GM10266 (cell line): ENCODE results near the gene FLNC.
A peak's percentile ranks its signal among the peaks of the same experiment; 100 is the strongest.

Source experiments
- DNase-seq: peaks from one replicate; pipeline ENCODE4 v3.0.0; 2012; ENCODE audit errors: extremely low spot score
- CTCF ChIP-seq: IDR thresholded peaks from 2 replicates; pipeline ENCODE4 v1.5.1; 2012; ENCODE audit warnings: mild to moderate bottlenecking, low read depth; ENCODE audit not compliant: control insufficient read depth, insufficient read depth; ENCODE audit errors: missing control alignments

The FLNC gene

GRCh38 chr7:128838109-128838779 lies 8.0 kb downstream of the FLNC start:
- DNase-seq: no peak

DNA sequence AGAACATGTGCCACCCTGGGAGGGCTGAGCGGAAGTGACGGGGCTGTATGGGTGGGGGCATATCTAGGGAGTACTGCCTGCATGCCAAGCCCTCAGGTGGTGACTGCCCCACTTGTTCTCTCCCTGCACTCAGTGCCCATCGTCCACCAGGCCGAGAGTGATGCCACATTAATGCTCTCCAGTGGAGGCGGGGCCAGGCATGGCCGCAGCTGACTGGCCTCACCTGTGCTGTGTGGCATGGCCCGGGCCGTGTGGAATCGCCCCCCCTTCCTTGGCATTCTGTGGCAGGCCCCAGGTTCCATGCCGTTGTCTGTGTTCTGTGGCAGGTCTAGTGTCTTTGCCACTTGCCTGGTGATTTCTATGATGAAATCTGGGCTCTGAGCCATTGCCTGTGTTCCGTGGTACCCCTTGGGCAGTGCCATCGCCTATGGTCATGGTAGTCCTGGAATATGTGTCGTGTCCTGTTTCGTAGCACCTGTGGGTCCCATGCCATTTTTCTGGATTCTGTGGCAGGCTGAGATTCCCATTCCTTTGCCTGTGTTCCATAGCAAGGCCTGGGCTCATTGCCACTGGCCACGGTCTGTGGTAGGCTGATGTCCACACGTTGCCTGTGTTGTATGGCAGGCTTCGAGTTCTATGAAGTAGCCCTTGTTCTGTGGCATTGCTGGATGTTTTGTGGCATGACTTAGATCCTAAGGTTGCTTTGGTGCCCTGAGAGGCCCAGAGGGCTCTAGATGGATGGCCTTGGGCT lies 8.9 kb downstream of the FLNC start:
- no peak for DNase-seq
- no peak for TF ChIP-seq CTCF

More at GRCh38 chr7:128838109-128838779, 8.0 kb downstream of the FLNC start:
- no peak for TF ChIP-seq CTCF

DNA sequence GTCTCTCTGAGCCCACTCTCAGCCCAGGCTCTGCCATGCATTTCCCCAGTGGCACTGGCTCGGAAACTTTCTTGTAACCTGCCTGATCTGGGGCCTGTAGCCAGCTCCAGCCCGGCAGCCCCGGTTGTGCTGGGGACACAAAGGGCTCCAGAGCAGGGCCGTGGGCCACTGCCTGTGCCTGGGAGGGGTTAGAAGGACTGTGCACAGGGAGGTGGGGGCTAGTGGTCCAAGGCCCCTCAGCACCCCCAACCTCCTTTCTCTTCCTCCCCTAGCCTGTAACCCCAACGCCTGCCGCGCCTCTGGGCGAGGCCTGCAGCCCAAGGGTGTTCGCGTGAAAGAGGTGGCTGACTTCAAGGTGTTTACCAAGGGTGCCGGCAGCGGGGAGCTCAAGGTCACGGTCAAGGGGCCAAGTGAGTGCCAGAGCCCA lies 9.6 kb downstream of the FLNC start:
- DNase-seq: no peak
- no peak for TF ChIP-seq CTCF

DNA sequence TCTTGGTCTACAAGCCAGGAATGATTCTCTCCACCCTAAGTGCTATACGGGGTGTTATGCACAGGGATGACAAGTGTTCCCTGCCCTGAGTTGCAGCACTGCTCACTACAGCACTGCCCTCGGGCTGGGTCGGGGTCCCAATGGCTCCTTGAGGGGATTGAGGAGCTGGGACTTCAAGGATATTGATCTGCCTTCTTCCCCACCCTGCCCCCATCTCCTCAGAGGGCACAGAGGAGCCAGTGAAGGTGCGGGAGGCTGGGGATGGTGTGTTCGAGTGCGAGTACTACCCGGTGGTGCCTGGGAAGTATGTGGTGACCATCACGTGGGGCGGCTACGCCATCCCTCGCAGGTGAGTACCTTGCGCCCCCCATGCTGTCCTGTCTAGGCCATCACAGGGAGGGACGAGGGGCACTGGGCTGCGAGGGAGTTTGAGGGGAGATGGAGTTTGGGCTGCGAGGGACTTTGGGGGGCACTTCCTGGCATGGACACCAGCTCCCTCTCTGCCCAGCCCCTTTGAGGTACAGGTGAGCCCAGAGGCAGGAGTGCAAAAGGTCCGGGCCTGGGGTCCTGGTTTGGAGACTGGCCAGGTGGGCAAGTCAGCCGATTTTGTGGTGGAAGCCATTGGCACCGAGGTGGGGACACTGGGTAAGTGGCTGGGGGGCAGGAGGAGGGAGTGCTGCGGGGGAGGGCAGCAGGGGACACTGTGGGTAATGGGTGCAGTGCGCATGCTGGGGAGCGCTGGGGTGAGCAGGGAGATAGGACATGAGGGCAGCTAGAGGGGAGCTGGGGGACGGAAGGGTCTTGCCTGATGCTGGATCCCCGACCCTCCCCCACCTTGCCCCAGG lies 10.3 kb downstream of the FLNC start:
- DNase-seq: no peak
- no peak for TF ChIP-seq CTCF

GRCh38 chr7:128841171-128841690 lies 11.0 kb downstream of the FLNC start:
- no peak for TF ChIP-seq CTCF
- no peak for DNase-seq

- DNase-seq: peak; percentile 86
- peak; percentile 63 for TF ChIP-seq CTCF
These were observed 11.9 kb downstream of the FLNC start for GRCh38 chr7:128841921-128842673.
